Measurements from ENCODE around the gene RAET1E.
A peak's percentile ranks its signal among the peaks of the same experiment; 100 is the strongest.

RAET1E gene

GRCh38 chr6:149860834-149861602 is 36.9 kb downstream of the RAET1E start:
- TF ChIP-seq CTCF (conservative IDR thresholded peaks at IDR 0.05), result peak; percentile 23

GRCh38 chr6:149860513-149860833 is 37.4 kb downstream of the RAET1E start:
- peak overlapping the region; percentile 95 for H3K27ac ChIP-seq
- no peak for TF ChIP-seq CTCF (conservative IDR thresholded peaks at IDR 0.05)

More at GRCh38 chr6:149860834-149861602, 36.9 kb downstream of the RAET1E start:
- H3K27ac ChIP-seq, result peak overlapping the region; percentile 95

DNA sequence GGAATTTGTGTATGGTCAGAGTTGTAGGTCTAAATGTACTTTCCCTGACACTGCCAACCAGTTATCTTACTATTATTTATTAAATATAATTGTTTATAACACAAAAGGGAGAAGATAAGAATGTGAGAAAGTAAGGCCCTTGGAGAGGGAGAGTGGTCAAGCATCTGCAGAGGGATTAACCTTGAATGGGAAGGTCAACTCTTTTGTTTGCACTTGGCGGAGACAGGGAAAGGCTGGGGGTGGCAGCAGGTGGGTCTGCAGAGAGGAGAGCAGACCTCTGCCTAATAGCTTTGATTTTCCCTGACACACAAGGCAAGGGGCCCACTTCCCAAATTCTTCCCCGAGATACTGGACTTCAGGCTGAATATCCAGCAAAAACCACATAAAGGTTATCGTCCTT is 38.0 kb downstream of the RAET1E start:
- TF ChIP-seq CTCF (conservative IDR thresholded peaks at IDR 0.05), result no peak
- H3K27ac ChIP-seq, result no peak overlapping the region; the same call in 1 of the 2 replicates

DNA sequence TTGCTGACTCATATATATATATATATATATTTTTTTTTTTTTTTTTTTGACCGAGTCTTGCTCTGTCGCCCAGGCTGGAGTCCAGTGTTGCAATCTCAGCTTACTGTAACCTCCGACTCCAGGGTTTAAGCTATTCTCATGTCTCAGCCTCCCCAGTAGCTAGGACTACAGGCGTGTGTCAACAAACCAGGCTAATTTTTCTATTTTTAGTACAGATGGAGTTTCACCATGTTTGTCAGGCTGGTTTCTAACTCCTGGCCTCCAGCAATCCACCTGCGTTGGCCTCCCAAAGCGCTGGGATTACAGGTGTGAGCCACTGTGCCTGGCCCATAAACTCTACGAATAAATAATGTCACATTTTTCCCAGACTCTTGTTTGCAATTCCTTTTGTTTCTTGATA is 38.5 kb downstream of the RAET1E start:
- TF ChIP-seq CTCF (conservative IDR thresholded peaks at IDR 0.05), result no peak
- H3K27ac ChIP-seq, result no peak overlapping the region

DNA sequence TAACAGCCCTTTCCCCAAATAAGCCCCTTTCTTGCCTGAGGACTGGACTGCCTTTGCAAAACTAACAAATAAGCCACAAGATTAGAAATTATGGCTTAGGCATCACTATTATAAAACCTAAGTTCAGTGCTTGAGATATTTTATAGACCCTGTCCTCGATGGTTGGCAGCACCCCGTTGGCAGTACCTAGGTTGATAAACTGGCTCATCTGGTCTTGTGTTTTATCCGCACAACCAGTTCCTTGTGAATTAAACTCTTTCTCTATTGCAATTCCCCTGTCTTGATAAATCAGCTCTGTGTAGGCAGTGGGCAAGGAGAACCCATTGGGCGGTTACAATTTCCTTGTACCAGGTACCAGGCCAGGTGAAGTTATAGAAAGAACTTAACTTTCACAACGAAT is 40.4 kb downstream of the RAET1E start:
- TF ChIP-seq CTCF (conservative IDR thresholded peaks at IDR 0.05), result no peak
- H3K27ac ChIP-seq, result peak overlapping the region; percentile 93

- TF ChIP-seq CTCF (conservative IDR thresholded peaks at IDR 0.05), result no peak
- H3K27ac ChIP-seq, result peak overlapping the region; percentile 93
Measured at GRCh38 chr6:149856256-149856994, 41.5 kb downstream of the RAET1E start.

GRCh38 chr6:149855741-149856140 is 42.2 kb downstream of the RAET1E start:
- peak overlapping the region; percentile 93 for H3K27ac ChIP-seq
- no peak for TF ChIP-seq CTCF (conservative IDR thresholded peaks at IDR 0.05)

Data from VCaP (cell line).